HG03097 (cell line): Measurements from ENCODE around the gene PAPLN.
"Not testable (repeated sequence)": the region's sequence is repeated elsewhere in the genome, so short reads cannot be mapped to it uniquely, and the experiment has no call there.

Source experiments
- ATAC-seq: cut with Tn5 transposase; IDR thresholded peaks from one replicate; pipeline ENCODE4 v1.9.1; 2021; ENCODE audit not compliant: unreplicated experiment, low FRiP score

The PAPLN gene

GRCh38 chr14:73287071-73287470 lies 49.8 kb downstream of the PAPLN start:
- no peak for ATAC-seq

- ATAC-seq, result no peak
These were observed 52.0 kb downstream of the PAPLN start for GRCh38 chr14:73289308-73289707.

GRCh38 chr14:73289729-73290128 lies 52.4 kb downstream of the PAPLN start:
- ATAC-seq, result no peak

- no peak for ATAC-seq
These were observed 53.0 kb downstream of the PAPLN start for GRCh38 chr14:73290279-73290678.

- no peak for ATAC-seq
These were observed 56.8 kb downstream of the PAPLN start for GRCh38 chr14:73293782-73294781.

GRCh38 chr14:73295198-73295796 lies 58.0 kb downstream of the PAPLN start:
- ATAC-seq, result no peak

GRCh38 chr14:73305499-73305898 lies 68.2 kb downstream of the PAPLN start:
- ATAC-seq, result no peak

- no peak for ATAC-seq
These were observed 70.0 kb downstream of the PAPLN start for GRCh38 chr14:73307261-73307660.

GRCh38 chr14:73309207-73309606 lies 71.9 kb downstream of the PAPLN start:
- not testable (repeated sequence) for ATAC-seq

GRCh38 chr14:73311708-73312030 lies 74.4 kb downstream of the PAPLN start:
- no peak for ATAC-seq

- ATAC-seq, result no peak
These were observed 75.4 kb downstream of the PAPLN start for GRCh38 chr14:73312687-73313086.

GRCh38 chr14:73313151-73313550 lies 75.8 kb downstream of the PAPLN start:
- no peak for ATAC-seq

GRCh38 chr14:73323896-73324399 lies 86.6 kb downstream of the PAPLN start:
- ATAC-seq, result no peak
